IMR-90 (cell line): ENCODE measurements around the gene DYNC2H1. TPM values are rescaled to one million over a fixed set of nuclear protein-coding genes. Genes with fewer than 3 reads are reported as not detected.

Source experiments
- ATAC-seq: fragments of 200-7000 bp; cut with Tn5 transposase; 2 replicates; pipeline ENCODE4 v1.9.1; 2020; ENCODE audit warnings: low read depth, mild to moderate bottlenecking, moderate library complexity
- BruUV-seq: library from RNA; stranded (reverse); fragments of 400-500 nt; replicated peaks from 2 replicates; lab custom pipeline; 2021; lab: Mats Ljungman, UMichigan
- CTCF ChIA-PET: fragments of 300-600 bp; formaldehyde crosslinking; extraction: SDS; loops from one replicate; lab custom pipeline; 2021; ENCODE audit warnings: antibody characterized with exemption; lab: Yijun Ruan, JAX
- POLR2A ChIA-PET: fragments of 300-600 bp; sonication (Branson Sonifier 250); formaldehyde crosslinking; loops from one replicate; lab custom pipeline; 2022; ENCODE audit warnings: antibody characterized with exemption; ENCODE audit not compliant: unreplicated experiment; lab: Charles Lee
- DNase-seq: peaks from one replicate; pipeline ENCODE4 v3.0.0; 2013
- H2AFZ ChIP-seq: replicated peaks from 2 replicates; pipeline ENCODE3; 2013; ENCODE audit warnings: low read length, mild to moderate bottlenecking; ENCODE audit not compliant: poor library complexity
- H2AK5ac ChIP-seq: 2 replicates; pipeline ENCODE4 v1.6.1; 2013; ENCODE audit warnings: low read depth, low read length, inconsistent platforms
- H2AK9ac ChIP-seq: replicated peaks from 2 replicates; pipeline ENCODE3; 2013; ENCODE audit warnings: mild to moderate bottlenecking, low read depth, low read length, moderate library complexity; ENCODE audit not compliant: poor library complexity
- H2BK120ac ChIP-seq: 2 replicates; pipeline ENCODE4 v1.6.1; 2013; ENCODE audit warnings: low read depth, low read length, inconsistent platforms
- H2BK15ac ChIP-seq: 3 replicates; pipeline ENCODE4 v1.6.1; 2013; ENCODE audit warnings: low read depth, low read length, inconsistent platforms
- H2BK20ac ChIP-seq: 2 replicates; pipeline ENCODE4 v1.6.1; 2013; ENCODE audit warnings: low read depth, mild to moderate bottlenecking, inconsistent platforms, low read length, moderate library complexity
- H2BK5ac ChIP-seq: 2 replicates; pipeline ENCODE4 v1.6.1; 2013; ENCODE audit warnings: mild to moderate bottlenecking, low read depth, low read length, inconsistent platforms; ENCODE audit not compliant: poor library complexity, severe bottlenecking
- H3K14ac ChIP-seq: replicated peaks from 2 replicates; pipeline ENCODE4 v1.6.1; 2013; ENCODE audit warnings: low read depth, low read length, inconsistent platforms
- H3K18ac ChIP-seq: 2 replicates; pipeline ENCODE4 v1.6.1; 2013; ENCODE audit warnings: low read depth, low read length, control low read depth
- H3K23ac ChIP-seq: 2 replicates; pipeline ENCODE4 v1.6.1; 2013; ENCODE audit warnings: low read depth, low read length, inconsistent platforms
- H3K27ac ChIP-seq: 2 replicates; pipeline ENCODE4 v1.5.1; 2013; ENCODE audit warnings: mild to moderate bottlenecking, control low read depth, low read length; ENCODE audit not compliant: insufficient read depth
- H3K27me3 ChIP-seq: 2 replicates; pipeline ENCODE4 v1.6.1; 2013; ENCODE audit warnings: low read length; ENCODE audit not compliant: control insufficient read depth, insufficient read depth
- H3K36me3 ChIP-seq: 2 replicates; pipeline ENCODE4 v1.6.1; 2013; ENCODE audit warnings: low read length, mixed read lengths; ENCODE audit not compliant: control insufficient read depth, insufficient read depth
- H3K4ac ChIP-seq: 2 replicates; pipeline ENCODE4 v1.6.1; 2013; ENCODE audit warnings: low read depth, low read length, inconsistent platforms
- H3K4me1 ChIP-seq: 2 replicates; pipeline ENCODE4 v1.6.1; 2013; ENCODE audit warnings: low read length, mixed read lengths; ENCODE audit not compliant: control insufficient read depth, insufficient read depth
- H3K4me2 ChIP-seq: 2 replicates; pipeline ENCODE4 v1.6.1; 2013; ENCODE audit warnings: low read depth, mild to moderate bottlenecking, control low read depth, low read length, moderate library complexity
- H3K4me3 ChIP-seq: 2 replicates; pipeline ENCODE4 v1.5.1; 2013; ENCODE audit warnings: low read depth, mild to moderate bottlenecking, control low read depth, low read length, moderate library complexity; ENCODE audit not compliant: insufficient read depth
- H3K56ac ChIP-seq: 2 replicates; pipeline ENCODE4 v1.6.1; 2013; ENCODE audit warnings: low read length, inconsistent platforms; ENCODE audit not compliant: insufficient read depth; ENCODE audit errors: extremely low read depth
- H3K79me1 ChIP-seq, 2 experiments: 2 replicates each; pipeline ENCODE4 v1.6.1; 2013; ENCODE audit warnings: low read length in 2 of 2, inconsistent platforms in 1 of 2, low read depth in 1 of 2
- H3K9ac ChIP-seq: 2 replicates; pipeline ENCODE4 v1.6.1; 2013; ENCODE audit warnings: low read depth, low read length, control low read depth
- H3K9me1 ChIP-seq: 2 replicates; pipeline ENCODE4 v1.6.1; 2013; ENCODE audit warnings: low read length, inconsistent platforms; ENCODE audit not compliant: insufficient read depth
- H3K9me3 ChIP-seq: 2 replicates; pipeline ENCODE4 v1.6.1; 2013; ENCODE audit warnings: low read length; ENCODE audit not compliant: control insufficient read depth, insufficient read depth
- H4K20me1 ChIP-seq: 2 replicates; pipeline ENCODE4 v1.6.1; 2013; ENCODE audit warnings: low read length, inconsistent platforms; ENCODE audit not compliant: insufficient read depth
- H4K5ac ChIP-seq: 2 replicates; pipeline ENCODE4 v1.6.1; 2013; ENCODE audit warnings: mild to moderate bottlenecking, low read depth, low read length, control low read depth
- H4K8ac ChIP-seq, 2 experiments: 2 replicates each; pipeline ENCODE4 v1.6.1; 2013; ENCODE audit warnings: low read depth in 2 of 2, low read length in 2 of 2, control low read depth in 1 of 2, inconsistent platforms in 1 of 2
- H4K91ac ChIP-seq: 2 replicates; pipeline ENCODE4 v1.6.1; 2013; ENCODE audit warnings: low read depth, low read length, inconsistent platforms; ENCODE audit not compliant: insufficient read depth
- BHLHE40 ChIP-seq: fragments of 150-350 bp; IDR thresholded peaks from 2 replicates; pipeline ENCODE4 v1.6.1; 2016; ENCODE audit warnings: mild to moderate bottlenecking, low read depth, low read length
- CEBPB ChIP-seq: IDR thresholded peaks from 2 replicates; pipeline ENCODE4 v1.6.1; 2012; ENCODE audit warnings: low read depth, low read length, improper control_type of control experiment
- CHD1 ChIP-seq: IDR thresholded peaks from 2 replicates; pipeline ENCODE4 v1.6.1; 2012; ENCODE audit warnings: low read depth, low read length, improper control_type of control experiment
- CTCF ChIP-seq: conservative IDR thresholded peaks from 2 replicates; pipeline ENCODE4 v1.5.1; 2012; ENCODE audit warnings: mild to moderate bottlenecking, low read depth, low read length, improper control_type of control experiment
- ELK1 ChIP-seq: fragments of 150-350 bp; IDR thresholded peaks from 2 replicates; pipeline ENCODE4 v1.6.1; 2016; ENCODE audit warnings: low read depth, mild to moderate bottlenecking, low read length, moderate library complexity, borderline replicate concordance
- FOS ChIP-seq: fragments of 150-350 bp; IDR thresholded peaks from 2 replicates; pipeline ENCODE4 v1.6.1; 2016; ENCODE audit warnings: low read depth, low read length
- MAFK ChIP-seq: IDR thresholded peaks from 2 replicates; pipeline ENCODE4 v1.6.1; 2012; ENCODE audit warnings: low read depth, low read length, improper control_type of control experiment
- MAZ ChIP-seq: IDR thresholded peaks from 2 replicates; pipeline ENCODE4 v1.6.1; 2012; ENCODE audit warnings: low read depth, mild to moderate bottlenecking, low read length, improper control_type of control experiment, moderate library complexity, borderline replicate concordance
- MXI1 ChIP-seq: IDR thresholded peaks from 2 replicates; pipeline ENCODE4 v1.6.1; 2012; ENCODE audit warnings: low read depth, mild to moderate bottlenecking, low read length, moderate library complexity, borderline replicate concordance
- NFE2L2 ChIP-seq: fragments of 150-350 bp; IDR thresholded peaks from 2 replicates; pipeline ENCODE4 v1.6.1; 2016; ENCODE audit warnings: low read depth, mild to moderate bottlenecking, low read length
- POLR2A ChIP-seq: IDR thresholded peaks from 2 replicates; pipeline ENCODE4 v1.6.1; 2012; ENCODE audit warnings: mild to moderate bottlenecking, low read depth, low read length
- RAD21 ChIP-seq: IDR thresholded peaks from 2 replicates; pipeline ENCODE4 v1.6.1; 2012; ENCODE audit warnings: low read length, improper control_type of control experiment
- RCOR1 ChIP-seq: IDR thresholded peaks from 2 replicates; pipeline ENCODE4 v1.6.1; 2012; ENCODE audit warnings: mild to moderate bottlenecking, low read length, improper control_type of control experiment; ENCODE audit not compliant: insufficient replicate concordance
- RFX5 ChIP-seq: IDR thresholded peaks from 2 replicates; pipeline ENCODE4 v1.8.0; 2012; ENCODE audit warnings: low read depth, mild to moderate bottlenecking, low read length, moderate library complexity
- SMC3 ChIP-seq: fragments of 150-350 bp; IDR thresholded peaks from 2 replicates; pipeline ENCODE4 v1.6.1; 2016; ENCODE audit warnings: low read depth, mild to moderate bottlenecking, antibody characterized with exemption, low read length, moderate library complexity
- USF2 ChIP-seq: fragments of 150-350 bp; IDR thresholded peaks from 2 replicates; pipeline ENCODE4 v1.6.1; 2017; ENCODE audit warnings: mild to moderate bottlenecking, antibody characterized with exemption, low read length, low read depth
- WGBS, 2 experiments: methylation state at CpG; one replicate each; pipeline versions ENCODE4 v1.1.5 to v1.1.7; 2013; ENCODE audit warnings: missing lambda C conversion rate in 2 of 2; ENCODE audit not compliant: insufficient read length in 1 of 2; ENCODE audit errors: extremely low coverage in 2 of 2; 5-methylcytosine and 5-hydroxymethylcytosine counted together
- dilution Hi-C: fragments of 300-500 bp; cut with HindIII; formaldehyde crosslinking; loops from one replicate; pipeline ENCODE4 v1.14.3; 2018; ENCODE audit warnings: low sequenced_read_pairs; ENCODE audit not compliant: unreplicated experiment
- in situ Hi-C: fragments of 300-500 bp; cut with MboI; formaldehyde crosslinking; loops from 3 replicates; pipeline ENCODE4 v1.14.3; 2019; ENCODE audit warnings: low sequenced_read_pairs, inconsistent platforms, mixed read lengths
- intact Hi-C: fragments of 100-400 bp; cut with micrococcal nuclease; formaldehyde crosslinking; loops from 2 replicates; pipeline ENCODE4 v1.10.0; 2022
- polyA plus RNA-seq, 3 experiments: library from polyadenylated mRNA; depleted of rRNA; stranded (reverse); fragments of >200 nt; gene quantifications; 2 replicates each; pipeline ENCODE4 v1.2.3, GENCODE V29; 2012; ENCODE audit warnings: low replicate concordance in 1 of 3
- total RNA-seq: library from RNA; depleted of rRNA; stranded (reverse); fragments of >200 nt; gene quantifications from 2 replicates; pipeline ENCODE4 v1.2.3, GENCODE V29; 2012

Gene DYNC2H1
- total and polyA plus RNA-seq, 2 of the 4 experiments (the other 2 are of a cell fraction), result 5.7 to 21.0 TPM

- BruUV-seq, result no TSS peak
- no peaks in the 10 kb centered on the region for H3K9me3 ChIP-seq
- dilution Hi-C loops, result no loop called here
- H2AK5ac ChIP-seq, result no peak overlapping the region
- no peak overlapping the region for H3K4me2 ChIP-seq
- POLR2A ChIA-PET, result no interaction called here
- H2BK5ac ChIP-seq, result no peak overlapping the region
- no peak overlapping the region for H4K8ac ChIP-seq
- no peak overlapping the region for H3K56ac ChIP-seq
- H3K9me1 ChIP-seq, result no peaks in the 10 kb centered on the region
- TF ChIP-seq MXI1 (no peak), RFX5 (no peak), RAD21 (no peak), CHD1 (no peak), NFE2L2 (no peak), RCOR1 (no peak), MAFK (no peak), FOS (no peak), USF2 (no peak), BHLHE40 (no peak), SMC3 (no peak), MAZ (no peak), POLR2A (no peak), CTCF (no peak), CEBPB (no peak), ELK1 (no peak)
- H2BK15ac ChIP-seq, result no peak overlapping the region
- in situ Hi-C loops, result no loop called here
- no peak overlapping the region for H2AFZ ChIP-seq
- H3K14ac ChIP-seq, result no peak overlapping the region
- H3K4me3 ChIP-seq, result no peak overlapping the region
- ATAC-seq (no peak), DNase-seq (no peak)
- H3K27ac ChIP-seq, result no peak overlapping the region
- H3K23ac ChIP-seq, result no peak overlapping the region
- H3K18ac ChIP-seq, result no peak overlapping the region
- WGBS, 2 experiments, result no CpG with 5 or more reads among the region's 1 CpG
- no peak overlapping the region for H3K4ac ChIP-seq
- no peak overlapping the region for H2AK9ac ChIP-seq
- H3K4me1 ChIP-seq, result no peaks in the 10 kb centered on the region
- H3K9ac ChIP-seq, result no peak overlapping the region
- intact Hi-C loops, result no loop called here
- no peaks in the 10 kb centered on the region for H3K36me3 ChIP-seq
- no peaks in the 10 kb centered on the region for H4K20me1 ChIP-seq
- H3K79me1 ChIP-seq, result no peaks in the 10 kb centered on the region
- H3K27me3 ChIP-seq, result no peaks in the 10 kb centered on the region
- H2BK20ac ChIP-seq, result no peak overlapping the region
- no peak overlapping the region for H4K91ac ChIP-seq
- no peak overlapping the region for H4K5ac ChIP-seq
- no peak overlapping the region for H2BK120ac ChIP-seq
- CTCF ChIA-PET, result no interaction called here
Measured at GRCh38 chr11:103515283-103515682, 406.1 kb downstream of the DYNC2H1 start.
